Endodermal cell (in vitro differentiated cells): ENCODE results near the gene SULT1E1. TPM values are rescaled to one million over a fixed set of nuclear protein-coding genes. Genes with fewer than 3 reads are reported as not detected.

ENCODE experiments used
- DNase-seq: peaks from one replicate; pipeline ENCODE4 v3.0.0-alpha.2; 2017
- H3K27ac ChIP-seq: 2 replicates; pipeline ENCODE4 v1.5.1; 2013; ENCODE audit warnings: mild to moderate bottlenecking, low read depth, low read length, moderate library complexity
- H3K27me3 ChIP-seq: 2 replicates; pipeline ENCODE4 v1.6.1; 2013; ENCODE audit warnings: mild to moderate bottlenecking, low read length, moderate library complexity; ENCODE audit not compliant: insufficient read depth, control insufficient read depth, poor library complexity, severe bottlenecking
- H3K36me3 ChIP-seq: 2 replicates; pipeline ENCODE4 v1.7.0; 2013; ENCODE audit warnings: mild to moderate bottlenecking, low read length, moderate library complexity; ENCODE audit not compliant: control insufficient read depth, insufficient read depth
- H3K4me1 ChIP-seq: one replicate; pipeline ENCODE4 v1.7.0; 2013; ENCODE audit warnings: low read length; ENCODE audit not compliant: control insufficient read depth, insufficient read depth
- H3K4me3 ChIP-seq: 2 replicates; pipeline ENCODE4 v1.5.1; 2013; ENCODE audit warnings: mild to moderate bottlenecking, low read length, moderate library complexity
- H3K9ac ChIP-seq: 2 replicates; pipeline ENCODE4 v1.6.1; 2013; ENCODE audit warnings: mild to moderate bottlenecking, low read length, moderate library complexity; ENCODE audit not compliant: poor library complexity, severe bottlenecking; ENCODE audit errors: extremely low read depth
- H3K9me3 ChIP-seq: 2 replicates; pipeline ENCODE4 v1.6.1; 2013; ENCODE audit warnings: mild to moderate bottlenecking, low read length, moderate library complexity; ENCODE audit not compliant: control insufficient read depth
- H3K27ac Mint-ChIP-seq: 2 replicates; pipeline ENCODE4 v1.8.0; 2020; ENCODE audit warnings: mixed read lengths
- H3K27me3 Mint-ChIP-seq: 2 replicates; pipeline ENCODE4 v1.8.0; 2021; ENCODE audit warnings: mild to moderate bottlenecking, mixed read lengths; ENCODE audit not compliant: insufficient read depth
- H3K36me3 Mint-ChIP-seq: 2 replicates; pipeline ENCODE4 v1.8.0; 2020; ENCODE audit warnings: low read depth, mixed read lengths
- H3K4me1 Mint-ChIP-seq: 2 replicates; pipeline ENCODE4 v1.8.0; 2020; ENCODE audit warnings: mixed read lengths
- H3K4me3 Mint-ChIP-seq: 2 replicates; pipeline ENCODE4 v1.8.0; 2020; ENCODE audit warnings: mild to moderate bottlenecking, moderate library complexity, mixed read lengths
- H3K9me3 Mint-ChIP-seq: 2 replicates; pipeline ENCODE4 v1.8.0; 2020; ENCODE audit warnings: mild to moderate bottlenecking, mixed read lengths
- WGBS, 2 experiments: methylation state at CpG; one replicate each; pipeline versions ENCODE4 v1.1.5 to v1.1.7; 2013; ENCODE audit warnings: missing lambda C conversion rate in 2 of 2, mixed read lengths in 1 of 2; ENCODE audit not compliant: insufficient coverage in 1 of 2, insufficient read length in 1 of 2; 5-methylcytosine and 5-hydroxymethylcytosine counted together
- total RNA-seq, 2 donors: library from RNA; stranded (reverse); fragmentation: NEBNext Ultra II Directional in 1 of 2; extraction: Animal tissue kit (Norgen Biotek cat#: 25700) in 1 of 2; gene quantifications; 2 replicates in 1 of 2; 3 replicates in 1 of 2; pipeline ENCODE4 v1.2.1, GENCODE V29; 2021
- TF ChIP-seq, protein P1 (sequence below): fragments of 200-600 bp; sonication (generic); conservative IDR thresholded peaks from 2 replicates; pipeline ENCODE4 v1.5.0; 2021; ENCODE audit warnings: antibody characterized with exemption, mild to moderate bottlenecking

Gene SULT1E1
- total RNA-seq, 2 donors from 2014 or later: not detected

DNA sequence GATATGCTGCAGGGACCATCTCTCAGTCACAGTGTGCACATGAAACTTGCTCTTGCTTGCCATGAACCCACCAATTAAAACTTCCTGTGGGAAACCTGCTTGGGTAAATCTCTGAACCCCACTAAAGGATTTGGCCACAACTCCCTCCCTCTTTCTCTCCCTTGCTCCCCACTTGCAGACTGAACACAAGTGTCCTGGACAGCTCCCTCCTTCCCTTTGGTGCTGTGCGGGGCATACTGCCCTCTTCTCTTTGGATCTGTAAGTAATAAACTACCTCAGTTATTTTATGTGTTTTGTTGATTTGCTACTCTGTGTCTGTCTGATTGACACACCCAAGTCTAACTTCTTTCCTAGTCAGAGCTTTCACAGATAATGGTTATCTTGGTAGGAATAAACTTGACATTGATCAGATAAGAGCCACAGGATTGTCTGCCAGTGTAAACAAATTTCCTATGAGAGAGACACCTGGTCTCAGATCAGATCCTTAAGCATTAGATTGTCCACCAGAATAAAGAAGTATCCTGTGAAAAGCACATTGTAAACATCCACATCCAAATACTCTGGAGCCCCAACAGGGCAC is 41.8 kb downstream of the SULT1E1 start:
- TF ChIP-seq, protein P1, sequence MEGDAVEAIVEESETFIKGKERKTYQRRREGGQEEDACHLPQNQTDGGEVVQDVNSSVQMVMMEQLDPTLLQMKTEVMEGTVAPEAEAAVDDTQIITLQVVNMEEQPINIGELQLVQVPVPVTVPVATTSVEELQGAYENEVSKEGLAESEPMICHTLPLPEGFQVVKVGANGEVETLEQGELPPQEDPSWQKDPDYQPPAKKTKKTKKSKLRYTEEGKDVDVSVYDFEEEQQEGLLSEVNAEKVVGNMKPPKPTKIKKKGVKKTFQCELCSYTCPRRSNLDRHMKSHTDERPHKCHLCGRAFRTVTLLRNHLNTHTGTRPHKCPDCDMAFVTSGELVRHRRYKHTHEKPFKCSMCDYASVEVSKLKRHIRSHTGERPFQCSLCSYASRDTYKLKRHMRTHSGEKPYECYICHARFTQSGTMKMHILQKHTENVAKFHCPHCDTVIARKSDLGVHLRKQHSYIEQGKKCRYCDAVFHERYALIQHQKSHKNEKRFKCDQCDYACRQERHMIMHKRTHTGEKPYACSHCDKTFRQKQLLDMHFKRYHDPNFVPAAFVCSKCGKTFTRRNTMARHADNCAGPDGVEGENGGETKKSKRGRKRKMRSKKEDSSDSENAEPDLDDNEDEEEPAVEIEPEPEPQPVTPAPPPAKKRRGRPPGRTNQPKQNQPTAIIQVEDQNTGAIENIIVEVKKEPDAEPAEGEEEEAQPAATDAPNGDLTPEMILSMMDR: no peak
- Histone ChIP-seq H3K27me3 (no peaks in the 10 kb centered on the region), H3K9me3 (peaks cover 6% of the 10 kb centered on the region), H3K27ac (no peak overlapping the region), H3K4me3 (no peak overlapping the region), H3K4me1 (peaks cover 3% of the 10 kb centered on the region), H3K9ac (no peak overlapping the region), H3K36me3 (no peaks in the 10 kb centered on the region)
- Mint-ChIP-seq H3K36me3 (no peaks in the 10 kb centered on the region), H3K27ac (no peak overlapping the region), H3K27me3 (no peaks in the 10 kb centered on the region), H3K4me1 (peaks cover 20% of the 10 kb centered on the region), H3K4me3 (no peak overlapping the region), H3K9me3 (peaks cover 5% of the 10 kb centered on the region)
- 92% methylated on average over 1 of the region's 1 CpG; no CpG with 5 or more reads in 1 of the 2 experiments for WGBS, 2 experiments
- no peak for DNase-seq

DNA sequence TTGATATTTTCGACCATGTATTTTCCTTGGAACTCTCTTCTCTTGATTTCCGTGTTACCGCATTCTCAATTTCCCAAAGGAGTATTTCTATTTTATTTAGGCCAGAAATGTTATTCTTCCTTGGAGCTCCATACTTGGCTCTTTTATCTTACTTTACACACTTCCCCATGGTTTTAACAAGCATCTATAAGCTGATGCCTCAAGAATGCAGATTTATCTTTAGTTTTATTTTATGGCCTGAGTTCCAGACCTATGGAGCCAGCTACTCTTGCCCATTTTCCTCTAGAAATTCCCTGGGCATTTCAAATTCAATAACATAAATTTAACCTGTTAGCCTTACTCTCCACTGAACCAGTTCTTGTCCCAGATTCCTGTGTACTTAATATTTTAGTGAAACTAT is 43.7 kb downstream of the SULT1E1 start:
- Mint-ChIP-seq H3K9me3 (peaks cover 5% of the 10 kb centered on the region), H3K4me3 (no peak overlapping the region), H3K4me1 (peaks cover 19% of the 10 kb centered on the region), H3K27me3 (no peaks in the 10 kb centered on the region), H3K27ac (no peak overlapping the region), H3K36me3 (no peaks in the 10 kb centered on the region)
- DNase-seq: no peak
- Histone ChIP-seq H3K9me3 (no peaks in the 10 kb centered on the region), H3K9ac (no peak overlapping the region), H3K4me3 (no peak overlapping the region), H3K27ac (no peak overlapping the region), H3K4me1 (peaks cover 3% of the 10 kb centered on the region), H3K27me3 (no peaks in the 10 kb centered on the region), H3K36me3 (no peaks in the 10 kb centered on the region)
- TF ChIP-seq, protein P1: no peak
- 100% methylated on average over 3 of the region's 3 CpGs; no CpG with 5 or more reads in 1 of the 2 experiments for WGBS, 2 experiments

DNA sequence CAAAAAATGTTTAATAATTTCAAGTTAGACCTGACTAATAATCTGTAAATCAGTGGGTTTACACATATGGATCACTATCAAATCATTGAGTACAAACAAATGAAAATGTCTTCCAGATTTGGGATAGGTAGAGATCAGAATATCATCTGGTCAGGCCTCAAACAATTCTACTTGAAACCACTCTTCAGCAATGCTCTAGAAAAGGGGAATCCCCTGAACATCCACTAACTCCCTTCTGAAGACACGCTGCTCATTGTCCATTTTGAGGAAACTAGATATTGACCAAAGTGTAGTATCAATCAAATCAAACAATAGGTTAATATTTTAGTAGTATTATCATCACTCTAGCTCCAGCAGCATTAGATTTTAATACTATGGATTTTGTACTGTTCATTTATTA is 46.3 kb downstream of the SULT1E1 start:
- H3K27ac Mint-ChIP-seq: no peak overlapping the region
- Histone ChIP-seq H3K4me3 (no peak overlapping the region), H3K9ac (no peak overlapping the region), H3K27ac (no peak overlapping the region), H3K4me1 (peaks cover 6% of the 10 kb centered on the region), H3K36me3 (no peaks in the 10 kb centered on the region), H3K9me3 (no peaks in the 10 kb centered on the region), H3K27me3 (no peaks in the 10 kb centered on the region)
- peaks cover 19% of the 10 kb centered on the region for H3K4me1 Mint-ChIP-seq
- peaks cover 4% of the 10 kb centered on the region for H3K9me3 Mint-ChIP-seq
- no CpG with 5 or more reads among the region's 1 CpG for WGBS, 2 experiments
- no peaks in the 10 kb centered on the region for H3K36me3 Mint-ChIP-seq
- no peaks in the 10 kb centered on the region for H3K27me3 Mint-ChIP-seq
- TF ChIP-seq, protein P1: no peak
- no peak overlapping the region for H3K4me3 Mint-ChIP-seq
- no peak for DNase-seq
